AG04450 (cell line): ENCODE data around the gene VGLL4. TPM values are rescaled to one million over a fixed set of nuclear protein-coding genes. Genes with fewer than 3 reads are reported as not detected.

ENCODE experiments used
- CTCF ChIA-PET: fragments of 300-600, 350-600 bp; formaldehyde crosslinking; extraction: SDS; loops from one replicate; lab custom pipeline; 2022; ENCODE audit warnings: antibody characterized with exemption, inconsistent platforms; lab: Charles Lee
- POLR2A ChIA-PET: fragments of 350-600 bp; formaldehyde crosslinking; extraction: SDS; loops from one replicate; lab custom pipeline; 2021; ENCODE audit warnings: antibody characterized with exemption, inconsistent platforms; lab: Yijun Ruan, JAX
- DNase-seq: peaks from one replicate; pipeline ENCODE4 v3.0.0-alpha.2; 2011; ENCODE audit warnings: low read depth, low spot score
- H3K27ac ChIP-seq: one replicate; pipeline ENCODE4 v1.5.1; 2012; ENCODE audit warnings: low read depth, low read length, control low read depth
- H3K27me3 ChIP-seq: one replicate; pipeline ENCODE4 v1.6.0; 2012; ENCODE audit warnings: low read length; ENCODE audit not compliant: control insufficient read depth, insufficient read depth
- H3K4me3 ChIP-seq: 2 replicates; pipeline ENCODE4 v1.5.1; 2011; ENCODE audit warnings: mild to moderate bottlenecking, low read depth, low read length, control low read depth
- H3K9me3 ChIP-seq: 2 replicates; pipeline ENCODE4 v1.5.1; 2012; ENCODE audit warnings: low read length; ENCODE audit not compliant: control insufficient read depth, insufficient read depth
- CTCF ChIP-seq: IDR thresholded peaks from 2 replicates; pipeline ENCODE4 v1.5.1; 2011; ENCODE audit warnings: low read depth, low read length, control low read depth, inconsistent platforms
- polyA plus RNA-seq: library from polyadenylated mRNA; depleted of rRNA; stranded (reverse); fragments of >200 nt; gene quantifications from 2 replicates; pipeline ENCODE4 v1.2.3, GENCODE V29; 2011

VGLL4 gene
- polyA plus RNA-seq, 1 experiment: 30.5 TPM

GRCh38 chr3:11638495-11639358 is 5.0 kb downstream of the VGLL4 start:
- Histone ChIP-seq H3K27ac (peak overlapping the region; percentile 77), H3K9me3 (no peaks in the 10 kb centered on the region), H3K4me3 (peak overlapping the region; percentile 55), H3K27me3 (no peaks in the 10 kb centered on the region)
- ChIA-PET CTCF (interaction anchor here (0.6 to 3.5 kb wide), 8 partner anchors 9 to 259 kb away, joined by 3 to 25 read pairs (median 4); no protein-coding TSS in a partner anchor), POLR2A (interaction anchor here (0.5 to 1.7 kb wide), 6 partner anchors 9 to 92 kb away, joined by 4 to 9 read pairs (median 6); no protein-coding TSS in a partner anchor)
- DNase-seq: no peak
- TF ChIP-seq CTCF: no peak

- POLR2A ChIA-PET: interaction anchor here (0.5 to 1.7 kb wide), 7 partner anchors 8 to 129 kb away, joined by 3 to 9 read pairs (median 6); no protein-coding TSS in a partner anchor
- H3K9me3 ChIP-seq: no peaks in the 10 kb centered on the region
- H3K4me3 ChIP-seq: peak overlapping the region; percentile 55
- peak; percentile 21 for DNase-seq
- H3K27me3 ChIP-seq: no peaks in the 10 kb centered on the region
- no peak for TF ChIP-seq CTCF
- H3K27ac ChIP-seq: peak overlapping the region; percentile 77
- CTCF ChIA-PET: interaction anchor here (0.8 to 3.5 kb wide), 6 partner anchors 8 to 258 kb away, joined by 3 to 25 read pairs (median 3); no protein-coding TSS in a partner anchor
These were observed 5.7 kb downstream of the VGLL4 start for GRCh38 chr3:11637901-11638458.

GRCh38 chr3:11636394-11636770 is 7.3 kb downstream of the VGLL4 start:
- no peak for DNase-seq
- no peak overlapping the region for H3K4me3 ChIP-seq
- no peak for TF ChIP-seq CTCF
- ChIA-PET POLR2A (no interaction called here), CTCF (interaction anchor here (0.6 to 3.5 kb wide), 3 partner anchors 21 to 257 kb away, joined by 3 to 25 read pairs (median 7); no protein-coding TSS in a partner anchor)
- H3K27me3 ChIP-seq: no peaks in the 10 kb centered on the region
- H3K27ac ChIP-seq: no peak overlapping the region
- no peaks in the 10 kb centered on the region for H3K9me3 ChIP-seq

GRCh38 chr3:11635680-11636393 is 7.9 kb downstream of the VGLL4 start:
- no peak overlapping the region for H3K4me3 ChIP-seq
- POLR2A ChIA-PET: no interaction called here
- no peaks in the 10 kb centered on the region for H3K27me3 ChIP-seq
- no peaks in the 10 kb centered on the region for H3K9me3 ChIP-seq
- no peak overlapping the region for H3K27ac ChIP-seq
- TF ChIP-seq CTCF: no peak
- CTCF ChIA-PET: interaction anchor here (0.6 to 3.5 kb wide), 3 partner anchors 21 to 256 kb away, joined by 3 to 25 read pairs (median 7); no protein-coding TSS in a partner anchor
- DNase-seq: no peak
